ENCODE measurements around the gene ARHGEF35. TPM values are rescaled to one million over a fixed set of nuclear protein-coding genes. Genes with fewer than 3 reads are reported as not detected.
"Not testable (repeated sequence)": the region's sequence is repeated elsewhere in the genome, so short reads cannot be mapped to it uniquely, and the experiment has no call there.

The ARHGEF35 gene
- 1 to 10 TPM in 3 of 4 donors, under 1 TPM in 1; 0.54 to 4.5 (median 2.3) TPM for total RNA-seq

DNA sequence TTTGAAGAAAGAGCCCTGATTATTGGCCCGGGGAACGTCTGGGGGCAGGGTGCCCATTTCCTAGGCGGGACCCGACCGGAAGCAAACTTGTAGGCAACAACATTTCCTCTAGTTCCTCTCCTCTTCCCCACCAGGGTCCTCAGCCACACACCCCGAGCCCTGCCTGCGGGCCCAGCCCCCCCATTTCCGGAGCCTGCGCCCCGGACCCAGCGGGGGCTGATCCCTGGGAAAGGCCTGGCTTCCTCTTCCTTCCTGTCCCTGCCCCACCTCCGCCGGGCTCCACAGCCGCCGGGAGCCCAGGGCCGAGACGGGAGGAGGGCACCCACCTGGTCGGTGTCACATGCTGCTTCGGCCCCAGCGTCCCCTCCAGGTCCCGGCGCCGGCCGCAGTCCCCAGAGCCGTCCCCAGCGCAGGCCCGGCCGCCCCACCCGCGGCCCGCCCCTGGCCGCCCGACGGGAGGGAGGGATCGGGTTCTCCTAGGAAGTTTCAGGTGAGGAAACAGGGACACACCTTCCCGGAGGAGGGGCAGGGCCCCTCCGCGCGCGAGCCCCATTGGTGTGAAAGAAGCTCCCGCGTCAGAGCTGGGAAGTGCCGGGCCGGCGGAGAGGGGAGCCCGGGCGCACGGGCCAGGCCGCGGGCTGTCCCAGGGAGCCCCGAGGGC, at the start of gene ARHGEF35:
TSS of gene ARHGEF35 (minus strand) at position 622 of the 661 bp plus-strand sequence. CDS start 7,450 bp downstream, outside the sequence.
- peak within 1 kb of the TSS in 1 of 2 donors; percentile 43 for H3K4me3 ChIP-seq
- H3K27me3 ChIP-seq, H3K27ac ChIP-seq, H3K9me3 ChIP-seq, H3K4me1 ChIP-seq, H3K36me3 ChIP-seq: not testable (repeated sequence)
- no CpG with 5 or more reads among the region's 51 CpGs for WGBS, 2 donors (ENCODE audit: low coverage in 1 of 2)
- ATAC-seq: peak; percentile 65

- ATAC-seq, H3K9me3 ChIP-seq, H3K4me1 ChIP-seq: not testable (repeated sequence)
These were observed 49.7 kb upstream of the ARHGEF35 start for GRCh38 chr7:144245372-144245771.

DNA sequence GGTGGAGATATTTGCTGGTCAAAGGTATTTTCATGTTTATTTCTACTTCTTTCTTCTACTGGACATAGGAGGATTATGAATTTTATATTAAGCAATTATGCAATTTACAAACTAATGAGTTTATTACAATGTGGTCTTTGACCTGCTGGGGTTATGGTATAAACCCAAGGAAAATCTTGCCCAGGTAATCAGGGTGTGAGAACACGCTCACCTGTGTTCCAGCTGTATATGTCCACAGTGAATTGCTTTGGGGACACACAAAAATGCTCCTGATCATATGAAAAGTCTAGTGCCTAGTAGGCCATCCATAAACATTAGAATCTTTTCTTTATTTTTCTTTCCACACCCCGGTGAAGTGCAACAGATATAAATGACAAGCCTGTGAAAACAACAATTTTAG, 43.7 kb upstream of the ARHGEF35 start, which contains the start of gene OR2A42:
TSS of gene OR2A42 (minus strand) at position 241 of the 400 bp plus-strand sequence. CDS start 6,762 bp downstream, outside the sequence.
- WGBS, 2 donors (ENCODE audit: low coverage in 1 of 2): 80% methylated on average over 1 of the region's 2 CpGs; no CpG with 5 or more reads in 1 of the 2 donors
- H3K4me1 ChIP-seq, H3K9me3 ChIP-seq, ATAC-seq, H3K27me3 ChIP-seq, H3K4me3 ChIP-seq, H3K36me3 ChIP-seq, H3K27ac ChIP-seq: not testable (repeated sequence)

More at GRCh38 chr7:144245372-144245771, 49.7 kb upstream of the ARHGEF35 start:
- WGBS, 2 donors (ENCODE audit: low coverage in 1 of 2): no CpG with 5 or more reads among the region's 2 CpGs
- H3K36me3 ChIP-seq, H3K27ac ChIP-seq, H3K27me3 ChIP-seq, H3K4me3 ChIP-seq: not testable (repeated sequence)

- not testable (repeated sequence) for H3K4me1 ChIP-seq, H3K4me3 ChIP-seq, ATAC-seq, H3K9me3 ChIP-seq, H3K36me3 ChIP-seq, H3K27ac ChIP-seq, H3K27me3 ChIP-seq
- WGBS, 2 donors (ENCODE audit: low coverage in 1 of 2): 86% methylated on average over 2 of the region's 2 CpGs; no CpG with 5 or more reads in 1 of the 2 donors
These were observed 43.0 kb upstream of the ARHGEF35 start for GRCh38 chr7:144238530-144239082.

- H3K9me3 ChIP-seq, H3K27ac ChIP-seq, H3K4me3 ChIP-seq, ATAC-seq, H3K36me3 ChIP-seq, H3K27me3 ChIP-seq, H3K4me1 ChIP-seq: not testable (repeated sequence)
- WGBS, 2 donors (ENCODE audit: low coverage in 1 of 2): 63 to 100% methylated on average over 1 of the region's 1 CpG
These were observed 37.4 kb upstream of the ARHGEF35 start for GRCh38 chr7:144233039-144233438.

DNA sequence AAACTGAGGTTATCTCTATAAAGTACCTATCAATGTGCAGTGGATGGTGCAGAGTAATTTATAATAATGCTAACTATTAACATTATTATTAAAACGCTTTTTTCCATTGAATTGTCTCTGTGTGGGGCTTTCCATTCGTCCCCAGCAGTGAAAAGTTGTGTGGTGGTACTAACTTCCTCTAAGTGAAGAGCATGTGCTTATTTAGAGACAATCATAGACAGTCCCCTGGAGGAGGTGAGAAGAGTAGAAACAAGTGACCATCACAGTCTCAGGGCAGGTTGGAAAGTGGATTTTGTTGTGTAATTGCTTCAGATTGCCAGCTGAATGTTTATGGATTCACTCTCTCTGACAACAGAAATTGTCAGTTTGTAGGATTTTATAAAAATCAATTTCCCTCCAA, 35.4 kb upstream of the ARHGEF35 start:
- not testable (repeated sequence) for H3K9me3 ChIP-seq, ATAC-seq, H3K36me3 ChIP-seq, H3K27ac ChIP-seq, H3K4me3 ChIP-seq, H3K4me1 ChIP-seq, H3K27me3 ChIP-seq
- no CpG with 5 or more reads among the region's 2 CpGs for WGBS, 2 donors (ENCODE audit: low coverage in 1 of 2)

- H3K36me3 ChIP-seq, H3K4me1 ChIP-seq, H3K27ac ChIP-seq, ATAC-seq, H3K27me3 ChIP-seq, H3K9me3 ChIP-seq, H3K4me3 ChIP-seq: not testable (repeated sequence)
- 40% methylated on average over 1 of the region's 3 CpGs; no CpG with 5 or more reads in 1 of the 2 donors for WGBS, 2 donors (ENCODE audit: low coverage in 1 of 2)
These were observed 33.2 kb upstream of the ARHGEF35 start for GRCh38 chr7:144228810-144229209.

GRCh38 chr7:144226866-144227265, 31.2 kb upstream of the ARHGEF35 start:
- H3K36me3 ChIP-seq, H3K27ac ChIP-seq, ATAC-seq, H3K27me3 ChIP-seq, H3K9me3 ChIP-seq, H3K4me3 ChIP-seq, H3K4me1 ChIP-seq: not testable (repeated sequence)
- WGBS, 2 donors (ENCODE audit: low coverage in 1 of 2): 66 to 73% methylated on average over 2 to 3 of the region's 4 CpGs

- not testable (repeated sequence) for H3K9me3 ChIP-seq, H3K27ac ChIP-seq, H3K4me1 ChIP-seq, H3K36me3 ChIP-seq, ATAC-seq, H3K27me3 ChIP-seq, H3K4me3 ChIP-seq
These were observed 28.0 kb upstream of the ARHGEF35 start for GRCh38 chr7:144223675-144224074.

DNA sequence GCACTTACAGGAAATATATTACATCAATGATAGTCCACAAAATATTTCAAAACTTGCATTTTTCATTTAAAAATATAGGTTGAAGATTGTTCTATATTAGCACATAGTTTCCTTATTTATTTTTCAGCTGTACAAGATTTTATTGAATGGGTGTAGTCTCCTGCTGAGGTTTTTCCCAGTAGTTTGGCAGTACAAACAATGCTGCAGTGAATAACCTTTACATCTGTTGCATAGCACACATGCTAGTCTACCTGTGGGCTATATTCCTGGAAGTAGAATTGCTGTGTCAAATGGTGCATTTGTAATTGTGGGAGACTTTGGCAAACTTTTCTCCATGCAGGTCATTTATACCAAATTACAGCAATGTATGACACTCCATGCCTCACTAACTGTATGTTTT, 24.9 kb upstream of the ARHGEF35 start:
- H3K36me3 ChIP-seq, H3K9me3 ChIP-seq, H3K4me3 ChIP-seq, H3K27me3 ChIP-seq, ATAC-seq, H3K4me1 ChIP-seq, H3K27ac ChIP-seq: not testable (repeated sequence)

GRCh38 chr7:144219149-144219548, 23.5 kb upstream of the ARHGEF35 start:
- H3K4me3 ChIP-seq, H3K9me3 ChIP-seq, ATAC-seq, H3K36me3 ChIP-seq, H3K27ac ChIP-seq, H3K4me1 ChIP-seq, H3K27me3 ChIP-seq: not testable (repeated sequence)
- WGBS, 2 donors (ENCODE audit: low coverage in 1 of 2): no CpG with 5 or more reads among the region's 4 CpGs

GRCh38 chr7:144218581-144218980, 22.9 kb upstream of the ARHGEF35 start:
- not testable (repeated sequence) for ATAC-seq, H3K4me1 ChIP-seq, H3K27me3 ChIP-seq, H3K36me3 ChIP-seq, H3K9me3 ChIP-seq, H3K4me3 ChIP-seq, H3K27ac ChIP-seq
- WGBS, 2 donors (ENCODE audit: low coverage in 1 of 2): no CpG with 5 or more reads among the region's 1 CpG

DNA sequence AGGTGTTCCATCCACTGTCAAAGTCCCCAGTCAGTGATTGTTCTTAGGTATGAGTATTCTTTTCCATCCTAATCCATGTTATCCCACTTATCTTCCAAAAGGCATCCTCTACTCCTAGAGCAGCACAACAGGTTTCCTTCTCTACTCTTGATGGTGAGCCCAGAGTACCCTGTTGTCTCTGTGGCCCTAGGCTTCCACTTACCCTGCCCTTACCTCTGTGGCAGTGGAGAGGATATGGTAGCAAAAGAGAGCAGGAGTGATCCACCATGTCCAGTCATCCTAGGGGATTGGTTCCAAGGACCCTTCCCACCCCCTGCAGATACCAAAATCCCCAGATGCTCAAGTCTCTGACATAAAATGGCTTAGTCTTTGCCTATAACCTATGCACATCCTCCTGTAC, 21.6 kb upstream of the ARHGEF35 start:
- H3K9me3 ChIP-seq: not testable (repeated sequence)
- peak; percentile 29 for ATAC-seq

GRCh38 chr7:144205306-144205705, 9.7 kb upstream of the ARHGEF35 start:
- H3K27me3 ChIP-seq, H3K36me3 ChIP-seq, H3K27ac ChIP-seq, H3K4me1 ChIP-seq, H3K4me3 ChIP-seq, H3K9me3 ChIP-seq: not testable (repeated sequence)
- WGBS, 2 donors (ENCODE audit: low coverage in 1 of 2): no CpG with 5 or more reads among the region's 5 CpGs
- ATAC-seq: peak; percentile 64

More for the DNA sequence above, 21.6 kb upstream of the ARHGEF35 start:
- not testable (repeated sequence) for H3K36me3 ChIP-seq, H3K4me3 ChIP-seq, H3K27ac ChIP-seq, H3K4me1 ChIP-seq, H3K27me3 ChIP-seq

Measured in gastroesophageal sphincter (tissue), 4 donors.